Kidney (tissue), 14 donors: Measurements from ENCODE around the gene BORCS8. TPM values are rescaled to one million over a fixed set of nuclear protein-coding genes. Genes with fewer than 3 reads are reported as not detected.
A peak's percentile ranks its signal among the peaks of the same experiment; 100 is the strongest.

ENCODE experiments used
- DNase-seq, 5 donors: peaks; one replicate each; pipeline ENCODE4 v3.0.0-alpha.2; 2013 to 2020
- FAIRE-seq: peaks from 2 replicates; lab custom pipeline; 2012; peaks lifted over from hg19 to GRCh38; lab: Jason Lieb, UNC
- H3K27ac ChIP-seq, 2 donors: one replicate each; pipeline ENCODE4 v1.7.0; 2013; ENCODE audit warnings: low read depth in 2 of 2, low read length in 2 of 2, inconsistent platforms in 1 of 2
- H3K27me3 ChIP-seq: one replicate; pipeline ENCODE4 v1.7.1; 2013; ENCODE audit warnings: low read length, inconsistent platforms; ENCODE audit not compliant: control insufficient read depth, insufficient read depth
- H3K36me3 ChIP-seq, 3 donors: one replicate each; pipeline versions ENCODE4 v1.7.0 to v1.7.1; 2013; ENCODE audit warnings: low read length in 3 of 3, control low read depth in 1 of 3, inconsistent platforms in 1 of 3; ENCODE audit not compliant: insufficient read depth in 3 of 3, control insufficient read depth in 2 of 3
- H3K4me1 ChIP-seq, 3 donors: one replicate each; pipeline versions ENCODE4 v1.7.0 to v1.7.1; 2013; ENCODE audit warnings: low read length in 3 of 3, inconsistent platforms in 1 of 3, low read depth in 1 of 3; ENCODE audit not compliant: control insufficient read depth in 2 of 3, insufficient read depth in 2 of 3
- H3K4me3 ChIP-seq, 3 donors: one replicate each; pipeline versions ENCODE4 v1.7.0 to v1.8.1; 2013; ENCODE audit warnings: low read length in 3 of 3, control low read depth in 1 of 3, inconsistent platforms in 1 of 3
- H3K9ac ChIP-seq, 3 donors: one replicate each; pipeline versions ENCODE4 v1.7.0 to v1.7.1; 2013; ENCODE audit warnings: low read length in 3 of 3, control low read depth in 1 of 3, inconsistent platforms in 1 of 3
- H3K9me3 ChIP-seq, 3 donors: one replicate each; pipeline versions ENCODE4 v1.7.0 to v1.7.1; 2013; ENCODE audit warnings: low read length in 3 of 3, control low read depth in 1 of 3, inconsistent platforms in 1 of 3; ENCODE audit not compliant: control insufficient read depth in 2 of 3, insufficient read depth in 1 of 3
- CTCF ChIP-seq: IDR thresholded peaks from 3 replicates; pipeline ENCODE4 v1.5.1; 2012; ENCODE audit warnings: mild to moderate bottlenecking, moderate library complexity, borderline replicate concordance; ENCODE audit not compliant: insufficient read depth; ENCODE audit errors: extremely low read depth
- intact Hi-C: fragments of 100-400 bp; cut with DNase I; formaldehyde crosslinking; loops from one replicate; pipeline ENCODE4 v1.11.1; 2022
- polyA plus RNA-seq: library from polyadenylated mRNA; stranded (reverse); fragments of 350-450 nt; fragmentation: Illumina TruSeq; extraction: RNeasy Lipid Tissue Mini Kit (QIAGEN cat#74804); gene quantifications from one replicate; pipeline ENCODE4 v1.2.3, GENCODE V29; 2014; ENCODE audit warnings: low read depth, low replicate concordance; ENCODE audit not compliant: insufficient read depth
- total RNA-seq: library from RNA; stranded (reverse); fragmentation: NEBNext Ultra II Directional; extraction: Animal tissue kit (Norgen Biotek cat#: 25700); gene quantifications from one replicate; pipeline ENCODE4 v1.2.1, GENCODE V29; 2021
- donor health status: control.
- donor health status: control.
- donor health status: control.
- donor health status: control.
- donor health status: control.
- donor health status: DM: yes; HTN: yes; CAD: no.
- donor health status: Normal renal cell carcinoma (clear cell type).

The BORCS8 gene
- total and polyA plus RNA-seq, 2 donors from 2014 or later = 42.2 to 51.7 TPM

- Histone ChIP-seq H3K9me3 (no peaks in the 10 kb centered on the region), H3K4me1 (peaks cover 0 to 18% (median 4%) of the 10 kb centered on the region in 3 donors), H3K9ac (peak overlapping the region; percentile 30 to 88 (median 87)), H3K27ac (peak overlapping the region in 1 of 2 donors; percentile 42), H3K36me3 (peaks cover 0 to 3% (median 0%) of the 10 kb centered on the region in 3 donors), H3K27me3 (no peaks in the 10 kb centered on the region), H3K4me3 (peak overlapping the region; percentile 86 to 99 (median 88))
- FAIRE-seq (no peak), DNase-seq (no peak)
- intact Hi-C loops = no loop called here
- no peak for TF ChIP-seq CTCF
Measured at GRCh38 chr19:19192910-19193423, 1.0 kb upstream of the BORCS8 start.

GRCh38 chr19:19191768-19192077 lies 229 bp downstream of the BORCS8 start:
- TF ChIP-seq CTCF = no peak
- FAIRE-seq (no peak), DNase-seq (no peak)
- H3K36me3 ChIP-seq = no peaks in the 10 kb centered on the region
- H3K9me3 ChIP-seq = no peaks in the 10 kb centered on the region
- H3K9ac ChIP-seq = peak overlapping the region; percentile 72 to 97 (median 93)
- peak overlapping the region; percentile 88 to 99 (median 98) for H3K4me3 ChIP-seq
- no peaks in the 10 kb centered on the region for H3K27me3 ChIP-seq
- peaks cover 0 to 18% (median 4%) of the 10 kb centered on the region in 3 donors for H3K4me1 ChIP-seq
- intact Hi-C loops = no loop called here
- peak overlapping the region; percentile 100 for H3K27ac ChIP-seq

GRCh38 chr19:19186742-19187141 lies 5.2 kb downstream of the BORCS8 start:
- Histone ChIP-seq H3K36me3 (peaks cover 0 to under 1% (median 0%) of the 10 kb centered on the region in 3 donors), H3K4me1 (peaks cover 0 to 15% (median 4%) of the 10 kb centered on the region in 3 donors), H3K27me3 (no peaks in the 10 kb centered on the region), H3K27ac (no peak overlapping the region), H3K4me3 (no peak overlapping the region), H3K9me3 (no peaks in the 10 kb centered on the region), H3K9ac (no peak overlapping the region)
- DNase-seq = no peak
- intact Hi-C loops = no loop called here
- no peak for FAIRE-seq
- no peak for TF ChIP-seq CTCF
